H9 (cell line): ENCODE results near the gene KDM4C. TPM values are rescaled to one million over a fixed set of nuclear protein-coding genes. Genes with fewer than 3 reads are reported as not detected.

Experiments used
- DNase-seq: peaks from one replicate; pipeline ENCODE4 v3.0.0-alpha.2; 2017
- H2AFZ ChIP-seq: one replicate; pipeline ENCODE4 v1.6.1; 2013; ENCODE audit warnings: mild to moderate bottlenecking, low read length, control low read depth, moderate library complexity
- H2AK5ac ChIP-seq: 2 replicates; pipeline ENCODE4 v1.6.1; 2013; ENCODE audit warnings: low read length, control low read depth, mixed read lengths; ENCODE audit not compliant: insufficient read length
- H2BK120ac ChIP-seq: one replicate; pipeline ENCODE4 v1.6.1; 2013; ENCODE audit warnings: low read depth, mild to moderate bottlenecking, low read length, control low read depth, inconsistent platforms; ENCODE audit not compliant: poor library complexity, severe bottlenecking
- H2BK12ac ChIP-seq: 2 replicates; pipeline ENCODE4 v1.6.1; 2013; ENCODE audit warnings: low read length, control low read depth, mixed read lengths, low read depth; ENCODE audit not compliant: insufficient read length
- H2BK15ac ChIP-seq: 2 replicates; pipeline ENCODE4 v1.6.1; 2013; ENCODE audit warnings: low read depth, low read length, control low read depth
- H2BK20ac ChIP-seq: one replicate; pipeline ENCODE4 v1.6.1; 2013; ENCODE audit warnings: low read depth, mild to moderate bottlenecking, low read length, control low read depth, inconsistent platforms; ENCODE audit not compliant: poor library complexity, severe bottlenecking
- H2BK5ac ChIP-seq: 2 replicates; pipeline ENCODE4 v1.6.1; 2013; ENCODE audit warnings: low read length, control low read depth, mixed read lengths; ENCODE audit not compliant: insufficient read length
- H3K14ac ChIP-seq: 2 replicates; pipeline ENCODE4 v1.6.1; 2013; ENCODE audit warnings: low read length, control low read depth; ENCODE audit not compliant: insufficient read depth
- H3K18ac ChIP-seq: 2 replicates; pipeline ENCODE4 v1.6.1; 2013; ENCODE audit warnings: low read depth, mild to moderate bottlenecking, mixed read lengths, low read length, control low read depth; ENCODE audit not compliant: insufficient read length
- H3K23ac ChIP-seq: 2 replicates; pipeline ENCODE4 v1.6.1; 2013; ENCODE audit warnings: low read length, control low read depth, mixed read lengths, low read depth; ENCODE audit not compliant: insufficient read length
- H3K23me2 ChIP-seq: 2 replicates; pipeline ENCODE4 v1.6.1; 2013; ENCODE audit warnings: low read depth, mild to moderate bottlenecking, mixed read lengths, low read length, control low read depth; ENCODE audit not compliant: insufficient read length, poor library complexity, severe bottlenecking
- H3K27ac ChIP-seq: 2 replicates; pipeline ENCODE4 v1.5.1; 2013; ENCODE audit warnings: low read length, control low read depth, mixed read lengths, low read depth; ENCODE audit not compliant: insufficient read length
- H3K27me3 ChIP-seq: 2 replicates; pipeline ENCODE4 v1.6.1; 2013; ENCODE audit warnings: low read length, control low read depth, inconsistent platforms; ENCODE audit not compliant: insufficient read depth
- H3K4ac ChIP-seq: 2 replicates; pipeline ENCODE4 v1.6.1; 2013; ENCODE audit warnings: low read depth, mild to moderate bottlenecking, control low read depth, inconsistent platforms, low read length, moderate library complexity
- H3K4me1 ChIP-seq: 2 replicates; pipeline ENCODE4 v1.6.1; 2013; ENCODE audit warnings: low read length, control low read depth, inconsistent platforms; ENCODE audit not compliant: insufficient read depth
- H3K4me2 ChIP-seq: 2 replicates; pipeline ENCODE4 v1.6.1; 2013; ENCODE audit warnings: low read length, control low read depth, mixed read lengths; ENCODE audit not compliant: insufficient read length, insufficient read depth
- H3K56ac ChIP-seq: 2 replicates; pipeline ENCODE4 v1.6.1; 2013; ENCODE audit warnings: low read depth, mild to moderate bottlenecking, mixed read lengths, low read length, control low read depth; ENCODE audit not compliant: insufficient read length
- H3K79me1 ChIP-seq: 2 replicates; pipeline ENCODE4 v1.6.1; 2013; ENCODE audit warnings: low read depth, mild to moderate bottlenecking, moderate library complexity, low read length, control low read depth, inconsistent platforms; ENCODE audit not compliant: insufficient read depth, poor library complexity, severe bottlenecking
- H3K79me2 ChIP-seq: 2 replicates; pipeline ENCODE4 v1.6.1; 2013; ENCODE audit warnings: low read length, control low read depth, inconsistent platforms; ENCODE audit not compliant: insufficient read depth
- H3K9ac ChIP-seq: 2 replicates; pipeline ENCODE4 v1.6.1; 2013; ENCODE audit warnings: low read length, control low read depth, mixed read lengths; ENCODE audit not compliant: insufficient read length; ENCODE audit errors: extremely low read depth
- H3K9me3 ChIP-seq: one replicate; pipeline ENCODE4 v1.6.1; 2013; ENCODE audit warnings: low read depth, low read length, inconsistent platforms; ENCODE audit not compliant: control insufficient read depth
- H3T11ph ChIP-seq: one replicate; pipeline ENCODE4 v1.6.1; 2013; ENCODE audit warnings: mild to moderate bottlenecking, low read length, control low read depth, inconsistent platforms
- H4K20me1 ChIP-seq: one replicate; pipeline ENCODE4 v1.6.1; 2013; ENCODE audit not compliant: control insufficient read depth, insufficient read length, insufficient read depth
- H4K5ac ChIP-seq: 2 replicates; pipeline ENCODE4 v1.6.1; 2013; ENCODE audit warnings: low read depth, mild to moderate bottlenecking, mixed read lengths, low read length, control low read depth; ENCODE audit not compliant: insufficient read length
- H4K8ac ChIP-seq: replicated peaks from 2 replicates; pipeline ENCODE4 v1.6.1; 2013; ENCODE audit warnings: low read length, control low read depth, mixed read lengths, low read depth; ENCODE audit not compliant: insufficient read length
- H4K91ac ChIP-seq: 2 replicates; pipeline ENCODE4 v1.6.1; 2013; ENCODE audit warnings: low read depth, mild to moderate bottlenecking, moderate library complexity, mixed read lengths, low read length, control low read depth; ENCODE audit not compliant: insufficient read length
- H3K27ac Mint-ChIP-seq, 3 experiments: 2 replicates in 2 of 3; 3 replicates in 1 of 3; pipeline ENCODE4 v1.8.0; 2020 to 2021; ENCODE audit warnings: mixed read lengths in 3 of 3, mild to moderate bottlenecking in 1 of 3, moderate library complexity in 1 of 3
- H3K27me3 Mint-ChIP-seq: 2 replicates; pipeline ENCODE4 v1.8.0; 2021; ENCODE audit warnings: low read depth, mild to moderate bottlenecking, moderate library complexity, mixed read lengths
- H3K36me3 Mint-ChIP-seq, 3 experiments: 2 replicates in 2 of 3; 3 replicates in 1 of 3; pipeline ENCODE4 v1.8.0; 2020 to 2021; ENCODE audit warnings: low read depth in 3 of 3, mixed read lengths in 3 of 3; ENCODE audit not compliant: insufficient read depth in 1 of 3
- H3K4me1 Mint-ChIP-seq, 2 experiments: 2 replicates each; pipeline ENCODE4 v1.8.0; 2020; ENCODE audit warnings: mixed read lengths in 2 of 2
- H3K4me3 Mint-ChIP-seq, 2 experiments: 2 replicates in 1 of 2; 3 replicates in 1 of 2; pipeline ENCODE4 v1.8.0; 2020 to 2021; ENCODE audit warnings: mild to moderate bottlenecking in 2 of 2, mixed read lengths in 2 of 2, moderate library complexity in 1 of 2
- H3K9me3 Mint-ChIP-seq, 2 experiments: 2 replicates in 1 of 2; 3 replicates in 1 of 2; pipeline ENCODE4 v1.8.0; 2020; ENCODE audit warnings: mild to moderate bottlenecking in 2 of 2, mixed read lengths in 2 of 2, moderate library complexity in 1 of 2
- CTCF ChIP-seq: fragments of 200-600 bp; sonication (generic); conservative IDR thresholded peaks from 3 replicates; pipeline ENCODE4 v1.8.0; 2021; ENCODE audit warnings: antibody characterized with exemption, mild to moderate bottlenecking
- WGBS: extraction: QIAGEN DNeasy Blood & Tissue Kit; methylation state at CpG from one replicate; pipeline ENCODE4 v1.1.7; 2013; ENCODE audit warnings: missing lambda C conversion rate, low lambda C conversion rate, mixed read lengths; ENCODE audit not compliant: insufficient read length; ENCODE audit errors: extremely low coverage; 5-methylcytosine and 5-hydroxymethylcytosine counted together
- total RNA-seq: library from RNA; stranded (reverse); gene quantifications from 2 replicates; pipeline ENCODE4 v1.2.1, GENCODE V29; 2021

KDM4C gene
- total RNA-seq, 1 experiment from 2014 or later, result 24.0 TPM

GRCh38 chr9:6910032-6910431 lies 152.3 kb downstream of the KDM4C start:
- Mint-ChIP-seq H3K27me3 (no peaks in the 10 kb centered on the region), H3K4me1 (peaks cover 20 to 25% of the 10 kb centered on the region in 2 experiments)
- no peaks in the 10 kb centered on the region for H3K79me1 ChIP-seq

More at GRCh38 chr9:6910032-6910431, 152.3 kb downstream of the KDM4C start:
- no peak overlapping the region for H2BK12ac ChIP-seq
- no peak for DNase-seq
- no peaks in the 10 kb centered on the region for H3K9me3 ChIP-seq
- Mint-ChIP-seq H3K4me3 (no peak overlapping the region), H3K9me3 (no peaks in the 10 kb centered on the region), H3K36me3 (no peaks in the 10 kb centered on the region), H3K27ac (no peak overlapping the region)
- H3K23me2 ChIP-seq, result no peaks in the 10 kb centered on the region
- H3K27ac ChIP-seq, result no peak overlapping the region
- H3T11ph ChIP-seq, result no peak overlapping the region
- H3K14ac ChIP-seq, result no peak overlapping the region
- H3K18ac ChIP-seq, result no peak overlapping the region
- no peak overlapping the region for H4K5ac ChIP-seq
- no CpG with 5 or more reads among the region's 2 CpGs for WGBS
- H3K4me2 ChIP-seq, result no peak overlapping the region
- peak; percentile 68 for TF ChIP-seq CTCF
- no peak overlapping the region for H2BK120ac ChIP-seq
- H2AK5ac ChIP-seq, result no peak overlapping the region
- H2BK20ac ChIP-seq, result no peak overlapping the region
- H3K9ac ChIP-seq, result no peak overlapping the region
- H3K79me2 ChIP-seq, result no peaks in the 10 kb centered on the region
- peaks cover 3% of the 10 kb centered on the region; the same call in 1 of the 2 replicates for H3K4me1 ChIP-seq
- H3K56ac ChIP-seq, result no peak overlapping the region
- H4K91ac ChIP-seq, result no peak overlapping the region
- H3K27me3 ChIP-seq, result no peaks in the 10 kb centered on the region
- no peak overlapping the region for H4K8ac ChIP-seq
- no peak overlapping the region for H2AFZ ChIP-seq
- no peak overlapping the region for H3K23ac ChIP-seq
- H3K4ac ChIP-seq, result no peak overlapping the region
- no peak overlapping the region for H2BK5ac ChIP-seq
- no peaks in the 10 kb centered on the region for H4K20me1 ChIP-seq
- H2BK15ac ChIP-seq, result no peak overlapping the region
